Uterus (tissue), 2 donors: ENCODE results near the gene OSBPL9.

Source experiments
- POLR2A ChIP-seq, 2 donors: fragments of 450-650 bp; IDR thresholded peaks; one replicate each; pipeline ENCODE4 v1.6.1; 2016; ENCODE audit warnings: antibody characterized with exemption in 2 of 2, mild to moderate bottlenecking in 1 of 2, moderate library complexity in 1 of 2
- TF ChIP-seq, protein P1 (sequence below), 4 experiments: fragments of 200-600 bp in 2 of 4; fragments of 450-650 bp in 2 of 4; sonication (generic) in 2 of 4; IDR thresholded peaks; one replicate each; pipeline ENCODE4 v1.5.1; 2016 to 2019; ENCODE audit warnings: antibody characterized with exemption in 4 of 4, mild to moderate bottlenecking in 2 of 4, moderate library complexity in 1 of 4

DNA sequence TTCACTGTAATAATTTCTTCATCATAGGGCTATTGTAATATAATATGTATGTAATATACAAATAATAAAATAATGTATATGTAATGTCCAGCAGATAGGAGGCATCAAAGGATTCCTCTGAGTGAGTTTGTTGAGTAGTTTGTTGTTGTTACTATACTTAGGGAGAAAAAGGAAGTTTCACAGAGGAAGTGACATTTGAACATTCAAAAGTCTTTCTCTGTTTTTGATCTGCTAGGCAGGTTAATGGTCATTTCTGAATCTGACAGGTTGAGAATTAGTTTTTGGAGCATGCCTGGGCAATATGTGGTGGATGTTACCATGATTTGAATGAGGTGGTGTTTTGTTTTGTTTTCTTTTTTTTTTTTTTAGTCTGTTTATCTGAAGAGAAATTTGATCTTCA, 159.5 kb downstream of the OSBPL9 start:
- TF ChIP-seq, protein P1, sequence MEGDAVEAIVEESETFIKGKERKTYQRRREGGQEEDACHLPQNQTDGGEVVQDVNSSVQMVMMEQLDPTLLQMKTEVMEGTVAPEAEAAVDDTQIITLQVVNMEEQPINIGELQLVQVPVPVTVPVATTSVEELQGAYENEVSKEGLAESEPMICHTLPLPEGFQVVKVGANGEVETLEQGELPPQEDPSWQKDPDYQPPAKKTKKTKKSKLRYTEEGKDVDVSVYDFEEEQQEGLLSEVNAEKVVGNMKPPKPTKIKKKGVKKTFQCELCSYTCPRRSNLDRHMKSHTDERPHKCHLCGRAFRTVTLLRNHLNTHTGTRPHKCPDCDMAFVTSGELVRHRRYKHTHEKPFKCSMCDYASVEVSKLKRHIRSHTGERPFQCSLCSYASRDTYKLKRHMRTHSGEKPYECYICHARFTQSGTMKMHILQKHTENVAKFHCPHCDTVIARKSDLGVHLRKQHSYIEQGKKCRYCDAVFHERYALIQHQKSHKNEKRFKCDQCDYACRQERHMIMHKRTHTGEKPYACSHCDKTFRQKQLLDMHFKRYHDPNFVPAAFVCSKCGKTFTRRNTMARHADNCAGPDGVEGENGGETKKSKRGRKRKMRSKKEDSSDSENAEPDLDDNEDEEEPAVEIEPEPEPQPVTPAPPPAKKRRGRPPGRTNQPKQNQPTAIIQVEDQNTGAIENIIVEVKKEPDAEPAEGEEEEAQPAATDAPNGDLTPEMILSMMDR (IDR thresholded peaks at IDR 0.05), result no peak
- TF ChIP-seq POLR2A (IDR thresholded peaks at IDR 0.05), result no peak
